Epithelial cell of proximal tubule (primary cell): ENCODE measurements around the gene FAM83F. TPM values are rescaled to one million over a fixed set of nuclear protein-coding genes. Genes with fewer than 3 reads are reported as not detected.
A peak's percentile ranks its signal among the peaks of the same experiment; 100 is the strongest.

ENCODE experiments used
- DNase-seq: peaks from one replicate; pipeline ENCODE4 v3.0.0-alpha.2; 2011; ENCODE audit warnings: low read depth
- H3K4me3 ChIP-seq: 2 replicates; pipeline ENCODE4 v1.5.1; 2011; ENCODE audit warnings: low read depth, mild to moderate bottlenecking, low read length
- CTCF ChIP-seq: conservative IDR thresholded peaks from 2 replicates; pipeline ENCODE4 v1.5.1; 2012; ENCODE audit warnings: low read depth, mild to moderate bottlenecking, low read length
- total RNA-seq: library from RNA; depleted of rRNA; stranded (reverse); fragments of >200 nt; gene quantifications from 2 replicates; pipeline ENCODE4 v1.2.3, GENCODE V29; 2015

FAM83F gene
- total RNA-seq, 1 donor from 2014 or later, result 3.5 TPM

GRCh38 chr22:40043793-40044101 is 49.0 kb downstream of the FAM83F start:
- H3K4me3 ChIP-seq, result peak overlapping the region; percentile 83
- DNase-seq, result no peak
- no peak for TF ChIP-seq CTCF

GRCh38 chr22:40044102-40044869 is 49.5 kb downstream of the FAM83F start:
- DNase-seq, result peak; percentile 98
- peak overlapping the region; percentile 83 for H3K4me3 ChIP-seq
- TF ChIP-seq CTCF, result no peak

- no peak for DNase-seq
- H3K4me3 ChIP-seq, result peak overlapping the region; percentile 83
- TF ChIP-seq CTCF, result no peak
These were observed 50.4 kb downstream of the FAM83F start for GRCh38 chr22:40044870-40045834.

- peak overlapping the region; percentile 83 for H3K4me3 ChIP-seq
- TF ChIP-seq CTCF, result no peak
- DNase-seq, result no peak
These were observed 51.4 kb downstream of the FAM83F start for GRCh38 chr22:40046126-40046525.

GRCh38 chr22:40050258-40050657 is 55.5 kb downstream of the FAM83F start:
- TF ChIP-seq CTCF, result no peak
- no peak overlapping the region for H3K4me3 ChIP-seq
- DNase-seq, result no peak

- no peak overlapping the region for H3K4me3 ChIP-seq
- no peak for TF ChIP-seq CTCF
- DNase-seq, result no peak
These were observed 56.6 kb downstream of the FAM83F start for GRCh38 chr22:40051322-40051721.

GRCh38 chr22:40053460-40053859 is 58.7 kb downstream of the FAM83F start:
- no peak overlapping the region for H3K4me3 ChIP-seq
- TF ChIP-seq CTCF, result no peak
- DNase-seq, result no peak
